Stimulated activated CD4-positive, alpha-beta T cell treated with anti-CD3 and anti-CD28 coated beads, Interleukin-15, amount 100 ng/mL, for 24 hours (primary cell): ENCODE results near the gene NOTCH4.

Experiments used
- DNase-seq: peaks from one replicate; pipeline ENCODE4 v3.0.0-alpha.2; 2020

The NOTCH4 gene

DNA sequence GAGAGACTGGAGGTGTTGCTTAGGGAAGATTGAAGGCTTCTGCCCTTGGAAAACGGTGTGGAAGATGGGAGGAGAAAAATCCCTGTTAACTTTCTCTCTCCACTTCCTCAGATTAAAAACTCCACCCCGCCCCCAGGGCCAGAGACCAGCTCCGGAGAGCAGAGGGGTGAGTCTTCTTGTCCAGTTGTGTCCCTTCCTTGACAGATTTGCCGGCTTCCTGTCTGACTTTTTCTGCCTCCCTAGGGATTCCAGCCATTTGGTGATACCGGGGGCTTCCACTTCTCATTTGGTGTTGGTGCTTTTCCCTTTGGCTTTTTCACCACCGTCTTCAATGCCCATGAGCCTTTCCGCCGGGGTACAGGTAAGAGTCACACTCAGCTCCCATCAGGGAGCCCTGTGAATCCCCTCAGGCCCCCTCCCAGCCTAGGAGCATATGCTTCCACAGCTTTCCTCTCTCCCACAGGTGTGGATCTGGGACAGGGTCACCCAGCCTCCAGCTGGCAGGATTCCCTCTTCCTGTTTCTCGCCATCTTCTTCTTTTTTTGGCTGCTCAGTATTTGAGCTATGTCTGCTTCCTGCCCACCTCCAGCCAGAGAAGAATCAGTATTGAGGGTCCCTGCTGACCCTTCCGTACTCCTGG is 44.0 kb downstream of the NOTCH4 start:
- DNase-seq, result no peak

DNA sequence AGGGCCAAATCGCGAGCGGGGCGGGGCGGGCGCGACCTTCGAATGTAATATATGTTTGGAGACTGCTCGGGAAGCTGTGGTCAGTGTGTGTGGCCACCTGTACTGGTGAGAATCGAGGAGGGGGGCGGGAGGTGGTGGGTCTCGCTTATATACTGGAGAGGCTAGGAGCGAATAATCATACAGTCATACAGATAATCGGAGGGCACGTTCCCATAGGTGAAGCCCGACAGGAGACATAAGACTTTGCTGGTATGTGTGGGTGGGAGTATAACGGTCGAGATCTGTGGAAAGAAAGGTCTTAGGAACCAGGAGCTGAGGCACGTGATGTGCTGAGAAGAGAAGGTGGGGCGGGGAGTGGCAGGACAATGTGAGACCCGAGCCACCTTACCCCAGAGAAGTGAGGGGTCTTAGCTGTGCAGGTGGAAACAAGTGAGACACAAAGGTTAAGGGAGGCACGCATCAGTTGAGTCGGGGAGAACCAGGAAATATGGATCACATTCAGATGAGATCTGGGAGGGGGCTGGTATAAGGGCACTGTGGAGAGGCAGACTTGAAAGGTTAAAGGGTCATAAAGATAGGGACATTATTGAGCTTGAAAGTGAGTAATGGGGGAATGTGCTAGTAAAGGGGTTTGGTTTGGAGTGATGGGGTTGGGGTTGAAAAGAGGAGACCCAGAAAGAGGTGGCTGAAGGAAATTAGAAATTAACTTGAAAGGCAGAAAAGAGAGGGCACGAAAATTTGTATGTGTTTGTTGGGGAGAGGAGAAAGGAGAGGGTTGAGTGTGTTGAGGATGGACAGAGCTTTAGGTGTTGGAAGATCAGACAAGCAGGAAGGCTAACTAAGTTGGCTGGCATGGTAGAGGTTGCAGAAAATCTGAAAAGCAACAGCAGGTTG is 45.1 kb downstream of the NOTCH4 start:
- DNase-seq, result no peak

DNA sequence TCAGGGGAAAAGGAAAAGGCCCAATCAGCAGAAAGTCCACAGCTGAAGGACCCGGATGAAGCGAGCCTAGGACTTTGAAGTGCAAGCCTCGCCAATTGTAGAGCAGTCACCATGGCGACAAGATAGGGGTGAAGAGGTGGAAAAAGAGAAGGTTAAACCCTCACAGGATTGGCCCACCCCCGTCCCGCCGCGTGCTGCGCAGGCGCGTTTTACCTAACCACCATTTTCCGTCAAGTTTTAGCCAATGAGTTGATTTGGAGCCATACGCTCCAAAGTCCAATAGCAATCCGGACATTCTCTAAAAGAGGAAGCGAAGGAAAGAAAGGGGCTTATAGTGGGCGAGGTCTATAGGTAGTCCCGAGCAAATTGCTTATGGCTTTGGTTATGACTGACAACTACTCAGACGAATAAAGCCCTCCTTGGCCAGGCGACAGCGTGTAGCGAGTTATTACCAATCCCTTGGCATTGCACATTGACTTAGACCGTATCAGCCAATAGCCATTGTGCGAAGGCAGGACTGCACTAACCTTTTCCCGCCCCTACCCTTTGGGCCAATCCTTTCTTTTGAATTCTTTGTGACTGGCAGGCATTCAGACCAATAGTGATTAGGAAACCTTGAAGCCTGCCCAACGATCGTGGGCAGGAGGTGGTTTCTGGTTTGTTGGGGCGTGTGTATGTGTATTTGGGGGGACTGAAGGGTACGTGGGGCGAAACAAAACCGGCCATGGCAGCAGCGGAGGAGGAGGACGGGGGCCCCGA is 45.9 kb downstream of the NOTCH4 start, which contains the start of gene RNF5:
Gene RNF5 (plus strand): TSS at position 618 of the 759 bp plus-strand sequence. CDS start 107 bp downstream, at position 725.
- DNase-seq, result peak; percentile 93

DNA sequence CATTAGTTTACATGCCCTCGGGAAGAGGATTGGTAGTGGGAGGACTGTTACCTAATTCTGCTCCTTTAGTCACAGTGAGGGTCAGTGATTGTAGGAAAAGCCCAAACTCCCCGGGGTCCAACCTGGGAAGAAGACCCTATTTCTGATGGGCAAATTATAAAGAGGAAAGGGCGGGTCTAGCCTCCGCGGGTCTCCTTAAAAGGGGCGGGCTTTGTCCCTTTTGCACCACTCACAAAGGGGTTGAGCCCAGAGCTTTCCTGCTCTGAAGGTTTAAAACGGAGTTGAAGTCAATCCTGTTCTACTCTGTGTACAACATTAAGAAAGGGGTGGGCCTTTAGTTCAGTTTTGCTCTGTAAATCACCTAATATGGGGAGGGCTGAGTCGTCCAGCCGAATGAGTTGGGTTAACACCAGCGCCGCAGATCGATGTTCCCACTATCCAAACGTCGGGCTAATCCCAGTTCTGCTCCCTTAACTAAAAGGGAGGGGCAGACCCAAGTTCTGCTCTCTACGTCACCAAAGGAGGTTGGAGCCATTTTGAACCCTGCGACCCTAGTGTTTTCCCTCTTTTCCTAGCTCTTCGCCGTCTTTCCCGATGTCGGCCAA is 46.6 kb downstream of the NOTCH4 start:
- DNase-seq, result peak; percentile 49

DNA sequence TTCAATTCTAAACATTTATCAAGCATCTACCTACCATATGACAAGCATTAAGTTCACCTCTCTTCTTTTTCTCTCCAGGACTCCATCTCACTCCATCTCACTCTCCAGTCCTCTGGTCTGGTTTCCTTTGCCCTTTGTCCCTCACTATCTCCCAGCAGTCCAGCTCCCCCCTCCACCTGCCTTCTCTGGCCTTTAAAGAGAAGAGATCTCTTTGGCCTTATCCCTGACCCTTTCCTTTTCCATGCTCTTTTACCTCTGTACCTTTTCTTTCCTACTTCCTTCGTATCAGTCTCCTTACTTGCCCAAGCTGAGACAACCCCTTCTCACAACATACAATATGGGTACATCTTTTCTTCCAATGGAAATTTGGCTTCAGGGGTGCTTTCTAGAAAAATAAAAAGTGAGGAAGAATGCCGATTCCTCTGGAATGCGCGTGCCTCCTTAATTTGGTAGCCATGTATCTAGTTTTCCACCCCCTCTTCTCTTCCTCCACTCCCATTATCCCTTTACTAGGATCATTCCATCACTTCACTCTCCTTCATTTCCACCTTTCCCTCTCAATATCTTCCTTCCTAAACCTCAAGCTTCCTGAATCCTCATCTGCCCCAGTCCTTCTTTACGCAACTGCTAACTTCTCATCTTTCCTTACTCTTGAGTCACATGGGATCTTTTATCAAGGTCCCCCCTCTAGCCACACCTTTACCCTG is 47.2 kb downstream of the NOTCH4 start:
- DNase-seq, result no peak

DNA sequence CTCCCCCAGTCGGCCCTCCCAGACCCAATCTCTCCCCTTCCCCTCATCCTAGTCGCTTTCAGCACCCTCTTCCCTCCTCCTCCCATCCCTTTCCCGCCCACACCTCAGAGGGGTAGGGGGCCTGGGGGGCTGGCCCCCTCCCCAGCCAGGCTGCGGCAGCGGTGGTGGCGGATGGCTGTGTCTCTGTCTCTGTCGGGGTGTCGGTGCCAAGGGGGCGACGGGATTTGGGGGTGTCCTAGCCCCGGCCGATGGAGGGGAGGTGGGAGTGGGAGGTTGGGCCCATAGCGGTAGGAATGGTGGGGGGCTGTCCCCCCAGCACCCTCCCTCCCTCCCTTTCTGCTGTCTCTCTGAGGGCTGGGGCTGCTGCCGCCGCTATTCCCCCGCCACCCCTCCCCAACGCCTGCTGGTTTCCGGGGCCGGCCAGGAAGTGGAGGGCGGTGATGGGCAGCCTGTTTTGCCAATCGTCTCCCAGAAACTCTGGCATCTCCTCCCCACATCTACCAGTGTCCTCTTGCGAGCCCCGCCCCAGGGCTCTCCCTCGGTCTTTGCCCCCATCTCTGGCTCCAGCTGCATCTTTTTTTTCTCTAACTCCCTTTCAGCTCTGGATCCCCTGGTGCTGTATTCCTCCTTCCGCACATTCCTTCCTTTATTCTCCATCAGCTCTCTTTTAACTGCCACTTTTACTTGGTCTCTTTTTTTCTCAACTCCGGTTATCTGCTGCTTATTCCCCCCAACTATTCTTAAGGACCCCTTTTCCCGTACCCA is 48.0 kb downstream of the NOTCH4 start, which contains the start of gene AGPAT1:
Gene AGPAT1 (minus strand): TSS at position 374 of the 765 bp plus-strand sequence. CDS start 4,588 bp downstream, outside the sequence.
- peak; percentile 98 for DNase-seq

DNA sequence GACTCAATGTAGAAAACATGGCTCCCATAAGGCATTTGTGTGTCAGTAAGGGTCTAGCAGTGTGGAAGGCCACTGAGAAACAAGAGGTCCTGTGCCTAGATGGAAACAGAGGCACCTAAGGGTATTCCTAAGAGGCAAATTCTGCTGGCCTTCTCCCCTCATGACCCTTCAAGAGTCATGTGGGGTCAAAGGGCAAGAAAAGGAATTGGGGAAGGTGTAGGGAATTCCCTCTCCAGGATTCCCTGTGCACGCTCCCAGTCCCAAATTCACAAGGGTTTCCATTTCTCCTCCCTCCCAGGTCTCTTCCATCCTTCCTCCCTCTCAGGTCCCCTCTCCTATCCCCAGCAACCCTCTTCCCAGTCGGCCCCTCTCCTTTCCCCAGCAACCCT is 48.6 kb downstream of the NOTCH4 start:
- DNase-seq, result no peak

DNA sequence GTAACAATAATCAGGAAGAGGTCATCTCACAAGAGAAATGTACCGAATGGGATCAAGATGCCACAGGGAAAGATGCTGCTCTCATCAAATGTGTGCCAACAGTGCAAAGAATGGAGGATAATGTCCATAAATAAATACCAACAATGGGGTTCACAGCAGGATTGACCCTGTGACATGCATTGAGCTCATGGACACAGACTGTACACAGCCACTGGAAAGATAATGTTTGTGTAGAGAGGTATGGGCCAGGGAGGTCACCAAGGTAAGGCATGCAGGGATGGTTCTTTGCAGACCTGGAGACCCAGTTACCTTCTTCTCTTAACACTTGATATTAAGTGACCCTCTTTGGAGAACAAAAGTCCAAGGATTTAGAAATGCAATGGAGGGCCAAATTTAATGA is 49.5 kb downstream of the NOTCH4 start:
- DNase-seq, result no peak

DNA sequence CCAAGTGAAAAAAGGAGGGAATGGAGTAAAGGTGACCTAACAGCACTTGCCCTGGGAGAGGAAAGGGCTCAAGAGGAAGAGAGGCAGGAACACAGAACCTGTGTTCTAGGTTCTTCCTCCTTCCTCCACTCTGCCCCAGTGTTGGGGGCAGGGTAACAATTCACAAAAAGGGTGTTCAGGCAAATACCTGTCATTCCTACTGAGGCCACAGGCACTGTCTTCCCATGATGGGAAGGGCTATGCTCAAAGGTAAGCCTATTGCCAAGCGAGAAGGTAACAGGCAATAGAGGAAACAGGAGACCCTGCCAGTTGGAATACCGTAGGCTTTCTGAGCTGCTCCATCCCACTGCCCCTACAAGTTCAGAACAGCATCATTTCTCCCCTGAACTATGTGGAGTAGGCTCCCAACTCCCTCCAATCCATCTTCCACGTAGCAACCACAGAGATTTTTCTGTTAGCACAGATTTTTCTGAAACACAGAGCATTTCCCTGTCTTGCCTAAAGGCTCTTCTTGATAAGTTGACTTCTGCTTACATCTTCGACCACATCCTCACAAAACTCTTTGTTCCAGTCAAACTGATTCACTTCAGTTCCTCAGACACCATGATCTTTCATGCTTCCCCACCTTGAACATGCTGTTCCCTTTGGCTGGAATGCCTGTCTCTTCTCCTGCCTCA is 50.7 kb downstream of the NOTCH4 start:
- no peak for DNase-seq

DNA sequence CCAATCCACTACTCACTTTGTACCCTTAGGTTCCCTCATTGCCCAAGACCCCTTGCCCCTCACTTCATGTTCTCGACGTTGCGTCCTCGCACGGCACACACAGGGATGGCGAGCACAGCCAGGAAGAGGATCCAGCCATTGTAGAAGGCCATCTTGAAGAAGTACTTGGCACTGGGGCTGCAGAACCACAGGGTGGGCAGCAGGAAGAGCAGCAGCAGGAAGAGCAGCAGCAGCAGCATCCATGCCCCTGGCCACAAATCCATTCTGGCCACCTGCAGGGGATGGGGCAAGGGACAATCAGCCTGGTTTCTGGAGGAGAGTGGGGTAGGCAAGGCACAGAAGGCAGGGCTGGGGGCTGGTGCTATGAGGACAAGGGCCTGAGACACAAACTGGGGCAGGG is 52.6 kb downstream of the NOTCH4 start:
- no peak for DNase-seq

DNA sequence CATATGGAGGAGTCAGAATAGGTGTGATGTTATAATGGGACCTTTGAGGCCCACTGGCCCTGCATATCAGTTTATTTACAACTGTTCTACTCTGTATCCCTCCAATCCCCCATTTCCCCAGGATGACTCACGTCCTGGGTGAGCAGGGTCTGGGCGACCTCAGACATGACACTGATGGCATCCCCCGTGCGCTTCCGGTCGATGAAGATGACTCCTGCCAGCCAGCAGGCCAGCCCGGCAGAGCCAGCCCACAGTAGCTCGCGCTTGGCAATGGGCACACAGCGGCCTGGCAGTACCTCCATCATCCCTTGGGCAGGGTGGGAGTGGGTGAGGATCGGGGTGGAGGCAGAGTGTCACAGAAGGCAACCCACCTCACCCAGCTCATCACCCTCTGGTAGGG is 53.6 kb downstream of the NOTCH4 start:
- DNase-seq, result no peak

DNA sequence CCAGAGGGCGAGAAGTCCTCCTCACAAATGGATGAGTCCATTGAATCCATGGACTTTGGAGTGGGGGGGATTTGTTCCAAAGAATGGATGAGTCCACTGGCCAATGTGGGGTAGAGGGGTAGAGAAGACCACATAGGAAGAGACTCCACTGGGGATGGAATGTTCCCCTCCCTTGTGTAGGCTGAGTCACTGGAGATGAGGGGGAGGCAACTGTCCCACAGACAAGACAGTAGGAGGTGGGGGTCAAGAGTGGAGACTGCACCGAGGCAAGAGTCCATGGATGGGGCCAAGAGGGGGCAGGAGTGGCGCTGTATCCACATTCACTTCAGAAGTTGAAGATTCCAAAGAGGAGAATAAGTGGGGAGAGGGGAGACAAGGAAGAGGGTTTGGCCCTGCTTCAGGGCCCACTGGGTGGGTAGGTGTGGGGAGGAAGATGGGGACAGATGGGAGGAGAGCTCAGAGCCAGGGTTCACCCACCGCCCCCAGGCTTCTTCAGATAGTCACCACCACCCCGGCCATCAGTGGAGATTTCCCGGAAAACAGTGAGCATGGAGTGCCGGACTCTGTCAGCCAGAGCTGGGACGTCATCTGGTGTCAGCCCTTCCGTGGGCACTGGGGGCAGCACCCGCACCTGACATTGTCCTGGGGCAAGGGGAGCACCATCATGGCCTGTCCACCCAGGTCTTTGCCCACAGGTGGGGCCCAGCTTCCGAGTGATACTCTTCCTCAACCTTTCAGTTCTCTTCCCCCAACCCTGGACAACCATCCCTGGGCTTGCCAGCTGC is 54.9 kb downstream of the NOTCH4 start:
- no peak for DNase-seq

DNA sequence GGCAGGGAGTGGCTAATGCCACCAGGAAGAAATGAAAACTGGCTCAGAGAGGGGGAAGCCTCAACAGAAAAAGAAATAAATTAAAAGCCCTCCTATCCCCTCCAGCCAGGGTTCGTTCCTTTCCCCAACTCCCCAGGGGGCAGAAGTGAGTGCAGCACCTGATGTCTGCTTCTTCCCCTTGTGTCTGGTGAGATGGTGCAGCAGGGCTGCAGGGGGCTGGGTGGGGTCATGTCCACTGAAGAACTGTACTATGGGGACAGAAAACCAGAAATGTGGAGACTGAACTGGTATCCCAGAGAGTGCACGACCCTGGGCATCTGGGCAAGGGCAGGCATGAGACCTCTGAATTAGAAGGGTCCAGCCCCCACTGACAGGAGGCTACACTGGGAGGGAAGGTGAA is 55.5 kb downstream of the NOTCH4 start:
- DNase-seq, result no peak

DNA sequence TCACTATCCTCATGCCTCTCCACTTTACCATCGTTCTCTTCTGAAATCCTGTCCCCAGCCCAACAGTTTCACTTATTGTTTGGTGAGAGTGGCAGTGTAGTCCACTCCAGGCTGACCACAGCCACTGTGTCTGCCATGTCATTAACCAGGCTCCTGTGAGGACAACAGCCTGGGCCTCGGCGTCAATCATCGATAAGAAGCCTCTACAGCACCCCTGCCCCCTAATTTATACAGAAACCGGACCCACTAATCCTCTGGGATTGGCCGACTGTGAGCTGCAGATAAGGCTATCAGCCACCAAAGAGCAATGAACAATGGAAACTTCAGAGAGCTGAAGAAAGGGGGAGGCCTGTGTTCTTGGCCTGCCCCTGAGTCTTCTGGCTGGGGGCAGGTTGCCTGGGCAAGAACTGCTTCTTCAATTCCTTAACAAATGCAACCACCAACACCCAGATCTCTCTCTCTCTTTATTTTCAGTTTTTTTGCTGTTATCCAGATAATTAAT is 56.1 kb downstream of the NOTCH4 start:
- DNase-seq, result no peak

DNA sequence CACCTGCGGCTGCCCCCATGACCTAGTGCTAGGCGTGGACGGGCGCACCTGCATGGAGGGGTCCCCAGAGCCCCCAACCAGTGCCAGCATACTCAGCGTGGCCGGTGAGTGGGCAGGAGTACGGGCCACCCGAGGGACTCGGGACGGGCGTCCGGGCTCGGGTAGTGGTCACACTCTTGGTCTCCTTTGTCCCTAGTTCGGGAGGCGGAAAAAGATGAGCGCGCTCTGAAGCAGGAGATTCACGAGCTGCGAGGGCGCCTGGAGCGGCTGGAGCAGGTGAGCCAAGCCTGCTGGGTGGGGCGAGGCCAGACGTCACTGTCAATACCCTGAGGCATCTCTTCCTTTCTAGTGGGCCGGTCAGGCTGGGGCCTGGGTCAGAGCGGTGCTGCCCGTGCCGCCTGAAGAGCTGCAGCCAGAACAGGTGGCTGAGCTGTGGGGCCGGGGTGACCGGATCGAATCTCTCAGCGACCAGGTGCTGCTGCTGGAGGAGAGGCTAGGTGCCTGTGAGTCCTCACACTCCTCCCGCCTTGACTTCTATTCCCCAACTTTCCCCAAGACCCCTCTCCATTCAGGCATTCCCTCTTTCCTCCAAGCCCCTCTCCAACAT is 56.6 kb downstream of the NOTCH4 start:
- DNase-seq, result no peak

DNA sequence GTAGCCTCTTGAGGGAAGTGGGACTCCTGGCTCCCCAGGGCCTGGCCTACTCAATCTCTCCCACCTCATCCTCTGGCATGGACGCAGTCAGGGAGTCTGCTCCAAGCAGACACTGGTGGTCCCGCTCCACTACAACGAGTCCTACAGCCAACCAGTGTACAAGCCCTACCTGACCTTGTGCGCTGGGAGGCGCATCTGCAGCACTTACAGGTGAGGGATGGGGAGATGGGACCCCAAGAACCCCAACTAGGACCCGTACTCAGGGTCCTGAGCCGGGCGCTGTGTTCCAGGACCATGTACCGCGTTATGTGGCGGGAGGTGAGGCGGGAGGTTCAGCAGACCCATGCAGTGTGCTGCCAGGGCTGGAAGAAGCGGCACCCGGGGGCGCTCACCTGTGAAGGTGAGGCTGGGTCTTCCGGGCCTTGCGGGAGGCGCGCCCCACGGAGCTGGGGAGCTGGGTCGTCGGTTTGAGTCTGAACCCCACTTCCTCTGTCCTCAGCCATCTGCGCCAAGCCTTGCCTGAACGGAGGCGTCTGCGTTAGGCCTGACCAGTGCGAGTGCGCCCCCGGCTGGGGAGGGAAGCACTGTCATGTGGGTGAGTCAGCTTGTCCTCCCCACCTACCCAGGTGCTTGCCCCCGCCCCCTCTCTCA is 57.3 kb downstream of the NOTCH4 start:
- DNase-seq, result no peak

DNA sequence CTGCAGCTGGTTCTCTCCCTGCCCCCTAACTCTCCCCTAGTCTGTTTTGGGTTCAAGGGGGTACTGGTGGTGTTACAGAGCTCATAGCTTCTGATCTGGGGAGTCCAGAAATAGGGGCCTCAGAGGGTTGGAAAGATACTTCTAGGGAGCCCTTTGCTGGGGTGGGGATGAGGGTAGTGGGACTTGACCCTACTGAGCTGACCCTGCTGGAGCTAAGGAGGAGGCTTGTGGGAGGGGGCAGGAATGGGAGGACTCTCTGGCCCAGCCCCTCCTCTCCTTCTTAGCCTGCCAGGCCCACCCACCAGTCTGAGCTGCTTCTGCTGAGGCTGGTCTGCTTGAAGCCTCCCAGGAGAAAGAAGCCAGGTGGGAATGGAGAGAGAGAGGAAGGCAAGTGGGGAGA is 59.6 kb downstream of the NOTCH4 start, which contains the start of gene EGFL8:
Gene EGFL8 (plus strand): TSS at position 301 of the 400 bp plus-strand sequence. CDS start 1,571 bp downstream, outside the sequence.
- no peak for DNase-seq

DNA sequence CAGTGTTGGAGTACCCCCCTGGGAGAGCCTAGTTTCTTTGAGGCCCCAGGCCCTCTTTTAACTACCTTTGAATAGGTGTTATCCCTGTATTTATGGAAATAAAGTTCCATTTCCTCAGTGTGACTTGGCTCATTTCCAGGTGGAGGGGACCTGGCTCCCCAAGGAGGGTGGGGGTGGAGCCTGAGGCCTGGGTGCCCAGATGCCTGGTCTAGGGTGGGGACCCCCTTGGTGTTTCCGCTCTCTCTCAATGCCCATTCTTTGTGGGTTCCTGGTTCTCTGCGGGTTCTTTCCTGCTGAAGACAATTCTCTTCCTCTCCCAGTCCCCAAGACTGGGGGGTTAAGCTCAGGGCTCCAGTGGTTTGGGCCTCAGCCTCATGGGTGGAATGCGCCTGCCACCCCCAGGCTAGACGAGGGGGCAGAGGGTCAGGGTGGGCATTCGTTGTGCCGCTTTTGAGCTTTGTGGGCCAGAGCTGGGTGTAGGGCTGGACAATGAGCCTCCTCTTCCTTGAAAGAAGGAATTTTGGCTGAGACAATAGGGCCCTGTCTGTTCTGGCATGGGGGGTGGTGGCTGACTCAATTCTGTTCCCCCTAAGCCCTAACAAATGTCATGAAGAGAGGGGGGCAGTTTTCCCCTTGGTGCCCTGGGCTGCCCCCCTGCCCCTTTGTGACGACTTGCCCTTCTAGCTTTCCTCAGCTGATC is 60.2 kb downstream of the NOTCH4 start:
- DNase-seq, result no peak
